ENCODE data around the gene ANKLE1. TPM values are rescaled to one million over a fixed set of nuclear protein-coding genes. Genes with fewer than 3 reads are reported as not detected.

The ANKLE1 gene
- total and polyA plus RNA-seq, 10 of the 15 experiments (the other 5 are each of a cell fraction or from before 2014, with no cell fraction given): 2.2 to 17.9 (median 10.9) TPM

GRCh38 chr19:17334414-17335409 lies 53.0 kb downstream of the ANKLE1 start, which contains the start of gene ANO8 (continued):
- TF ChIP-seq FOS (IDR thresholded peaks at IDR 0.05; ENCODE audit: borderline replicate concordance, extremely low read depth, insufficient read length) (no peak), ZNF687 (IDR thresholded peaks at IDR 0.05) (peak; percentile 68), RUNX3 (IDR thresholded peaks at IDR 0.05; ENCODE audit: low read length) (peak; percentile 60), TARDBP (IDR thresholded peaks at IDR 0.05; ENCODE audit: borderline replicate concordance) (0 out of 2 replicates have a peak, but pooled peaks have one; percentile 4), BCLAF1 (IDR thresholded peaks at IDR 0.05) (no peak), ZNF217 (IDR thresholded peaks at IDR 0.05) (peak; percentile 100), SMARCA5 (IDR thresholded peaks at IDR 0.05) (peak; percentile 77), ASH2L (IDR thresholded peaks at IDR 0.05; ENCODE audit: borderline replicate concordance, low read depth) (no peak), SMAD5 (IDR thresholded peaks at IDR 0.05; ENCODE audit: low read depth) (no peak), ZZZ3 (IDR thresholded peaks at IDR 0.05; ENCODE audit: control insufficient read depth, insufficient read length, low read depth) (no peak), CTCF (IDR thresholded peaks at IDR 0.05 in 2 of 3, conservative IDR thresholded peaks at IDR 0.05 in 1 of 3; ENCODE audit: control insufficient read depth in 2 of 3, extremely low read depth in 1 of 3, insufficient read depth in 1 of 3, low read depth in 3 of 3, low read length in 3 of 3) (no peak), RCOR1 (conservative IDR thresholded peaks at IDR 0.05; ENCODE audit: low read depth, low read length) (no peak), DPF2 (IDR thresholded peaks at IDR 0.05) (peak; percentile 89), CREB1 (IDR thresholded peaks at IDR 0.05; ENCODE audit: low read depth) (peak; percentile 93), EZH2 (IDR thresholded peaks at IDR 0.05; ENCODE audit: borderline replicate concordance, control insufficient read depth, low read depth, low read length) (no peak), GATAD2B (conservative IDR thresholded peaks at IDR 0.05; ENCODE audit: low read depth) (peak; percentile 94), EED (IDR thresholded peaks at IDR 0.05; ENCODE audit: low read depth) (peak; percentile 58; the same call in 1 of the 2 replicates), SIX5 (IDR thresholded peaks at IDR 0.05; ENCODE audit: low read depth, low read length, severe bottlenecking) (no peak), NR2C2 (IDR thresholded peaks at IDR 0.05; ENCODE audit: borderline replicate concordance, control insufficient read depth, insufficient read length, low read depth) (no peak), MYB (IDR thresholded peaks at IDR 0.05; ENCODE audit: borderline replicate concordance, low read depth, low read length) (0 out of 2 replicates have a peak, but pooled peaks have one; percentile 20), POLR2A (IDR thresholded peaks at IDR 0.05; ENCODE audit: low read depth, low read length) (no peak), MEF2A (IDR thresholded peaks at IDR 0.05; ENCODE audit: insufficient read depth, low read depth, low read length) (no peak)

All from GM12878 (cell line).